GM12878 (cell line): ENCODE results near the gene SEMA4A. TPM values are rescaled to one million over a fixed set of nuclear protein-coding genes. Genes with fewer than 3 reads are reported as not detected.

Experiments used
- BHLHE40 ChIP-seq, 2 experiments: fragments of 450-650 bp in 1 of 2; IDR thresholded peaks; 2 replicates each; pipeline ENCODE4 v1.6.1; 2011 to 2017; ENCODE audit warnings: low read depth in 2 of 2, borderline replicate concordance in 1 of 2, improper control_type of control experiment in 1 of 2, low read length in 1 of 2, mild to moderate bottlenecking in 1 of 2
- CHD1 ChIP-seq: IDR thresholded peaks from 2 replicates; pipeline ENCODE4 v1.6.1; 2012; ENCODE audit warnings: low read depth, low read length, improper control_type of control experiment
- CHD4 ChIP-seq: fragments of 200-600 bp; sonication (generic); IDR thresholded peaks from 2 replicates; pipeline ENCODE4 v1.6.1; 2016; ENCODE audit warnings: mild to moderate bottlenecking
- ETV6 ChIP-seq, 2 experiments: fragments of 450-650 bp in 1 of 2; IDR thresholded peaks in 1 of 2; conservative IDR thresholded peaks in 1 of 2; 2 replicates each; pipeline ENCODE4 v1.6.1; 2014; ENCODE audit warnings: antibody characterized with exemption in 1 of 2, borderline replicate concordance in 1 of 2, low read depth in 1 of 2, mild to moderate bottlenecking in 1 of 2, moderate library complexity in 1 of 2
- FOXM1 ChIP-seq: IDR thresholded peaks from 2 replicates; pipeline ENCODE4 v1.6.1; 2012; ENCODE audit warnings: low read depth, mild to moderate bottlenecking, inconsistent platforms, low read length, moderate library complexity
- IKZF2 ChIP-seq, 2 experiments: fragments of 450-650 bp; IDR thresholded peaks; 2 replicates each; pipeline ENCODE4 v1.6.1; 2017; ENCODE audit warnings: mild to moderate bottlenecking in 2 of 2, moderate library complexity in 2 of 2
- RAD21 ChIP-seq: IDR thresholded peaks from 2 replicates; pipeline ENCODE4 v1.6.1; 2011; ENCODE audit warnings: mild to moderate bottlenecking, low read depth, low read length, moderate library complexity; ENCODE audit not compliant: insufficient read depth
- RB1 ChIP-seq: fragments of 450-650 bp; formaldehyde crosslinking; IDR thresholded peaks from 2 replicates; pipeline ENCODE4 v1.6.1; 2017; ENCODE audit warnings: mild to moderate bottlenecking, borderline replicate concordance
- RFX5 ChIP-seq: IDR thresholded peaks from 2 replicates; pipeline ENCODE4 v1.6.1; 2011; ENCODE audit warnings: low read depth, low read length, improper control_type of control experiment
- SPI1 ChIP-seq: IDR thresholded peaks from 2 replicates; pipeline ENCODE4 v1.6.1; 2011; ENCODE audit warnings: low read depth, mild to moderate bottlenecking, low read length, moderate library complexity, borderline replicate concordance; ENCODE audit not compliant: insufficient read depth
- SUZ12 ChIP-seq: fragments of 200-600 bp; sonication (generic); IDR thresholded peaks from one replicate; pipeline ENCODE4 v1.6.1; 2018; ENCODE audit warnings: antibody characterized with exemption, mild to moderate bottlenecking; ENCODE audit not compliant: unreplicated experiment
- polyA plus RNA-seq, 11 experiments: library from polyadenylated mRNA; depleted of rRNA in 4 of 11; unstranded in 6 of 11; stranded (reverse) in 5 of 11; fragments of >200 nt; fragmentation: Nextera tagmentation in 4 of 11; fragmentation: Illumina TruSeq in 1 of 11; extraction: Ambion mirVana in 4 of 11; extraction: Trizol in 1 of 11; gene quantifications; 1 replicate in 1 of 11; 2 replicates in 10 of 11; pipeline versions ENCODE4 v1.2.1 to v1.2.3, GENCODE V29; 2011 to 2016; ENCODE audit warnings: inconsistent platforms in 2 of 11, missing spikeins in 2 of 11, low read depth in 1 of 11
- total RNA-seq, 4 experiments: library from RNA; depleted of rRNA in 3 of 4; stranded (reverse); fragments of >200 nt in 3 of 4; fragmentation: Illumina TruSeq in 1 of 4; extraction: Trizol in 1 of 4; gene quantifications; 2 replicates each; pipeline versions ENCODE4 v1.2.1 to v1.2.3, GENCODE V29; 2013 to 2021
- TF ChIP-seq, protein P1 (sequence below): IDR thresholded peaks from 2 replicates; pipeline ENCODE4 v1.6.1; 2012; ENCODE audit warnings: low read depth, low read length, improper control_type of control experiment
- TF ChIP-seq, protein P2 (sequence below): fragments of 450-650 bp; IDR thresholded peaks from 2 replicates; pipeline ENCODE4 v1.6.1; 2017; ENCODE audit warnings: mild to moderate bottlenecking, moderate library complexity
- TF ChIP-seq, protein P3 (sequence below): fragments of 450-650 bp; conservative IDR thresholded peaks from 2 replicates; pipeline ENCODE4 v1.6.1; 2017; ENCODE audit warnings: mild to moderate bottlenecking, moderate library complexity
- TF ChIP-seq, protein P4 (sequence below): IDR thresholded peaks from 2 replicates; pipeline ENCODE4 v1.6.1; 2012; ENCODE audit warnings: improper control_type of control experiment, low read depth, low read length; ENCODE audit not compliant: insufficient replicate concordance
- TF ChIP-seq, protein P5 (sequence below): fragments of 450-650 bp; IDR thresholded peaks from 2 replicates; pipeline ENCODE4 v1.6.1; 2016; ENCODE audit warnings: mild to moderate bottlenecking

The SEMA4A gene
- total and polyA plus RNA-seq, 10 of the 15 experiments (the other 5 are each of a cell fraction or from before 2014, with no cell fraction given), result 2.6 to 64.2 (median 32.8) TPM

DNA sequence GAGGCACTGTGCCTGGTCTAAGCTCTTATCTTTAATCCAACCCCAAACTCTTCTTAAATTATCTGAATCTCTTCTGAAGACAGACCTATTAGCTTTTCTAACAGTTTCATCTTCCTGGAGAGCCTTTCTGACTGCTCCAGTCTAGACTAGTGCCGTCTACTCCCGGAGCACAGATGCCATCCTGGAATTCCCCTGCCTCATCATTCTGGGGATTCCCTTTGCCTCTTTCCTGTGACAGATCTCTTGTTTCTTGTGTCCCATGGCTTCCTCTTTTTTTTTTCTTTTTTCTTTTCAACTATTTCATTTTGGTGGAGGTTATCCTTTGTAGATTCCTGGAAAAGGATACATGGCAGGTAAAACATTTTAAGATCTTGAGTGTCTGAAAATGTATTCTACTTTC lies 11.7 kb downstream of the SEMA4A start (continued):
- TF ChIP-seq, protein P1, sequence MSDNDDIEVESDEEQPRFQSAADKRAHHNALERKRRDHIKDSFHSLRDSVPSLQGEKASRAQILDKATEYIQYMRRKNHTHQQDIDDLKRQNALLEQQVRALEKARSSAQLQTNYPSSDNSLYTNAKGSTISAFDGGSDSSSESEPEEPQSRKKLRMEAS, result no peak
- no peak for TF ChIP-seq RB1
- TF ChIP-seq SPI1, result peak; percentile 63; the same call in 1 of the 2 replicates
- no peak for TF ChIP-seq RAD21
- no peak for TF ChIP-seq RFX5
- TF ChIP-seq, protein P2, sequence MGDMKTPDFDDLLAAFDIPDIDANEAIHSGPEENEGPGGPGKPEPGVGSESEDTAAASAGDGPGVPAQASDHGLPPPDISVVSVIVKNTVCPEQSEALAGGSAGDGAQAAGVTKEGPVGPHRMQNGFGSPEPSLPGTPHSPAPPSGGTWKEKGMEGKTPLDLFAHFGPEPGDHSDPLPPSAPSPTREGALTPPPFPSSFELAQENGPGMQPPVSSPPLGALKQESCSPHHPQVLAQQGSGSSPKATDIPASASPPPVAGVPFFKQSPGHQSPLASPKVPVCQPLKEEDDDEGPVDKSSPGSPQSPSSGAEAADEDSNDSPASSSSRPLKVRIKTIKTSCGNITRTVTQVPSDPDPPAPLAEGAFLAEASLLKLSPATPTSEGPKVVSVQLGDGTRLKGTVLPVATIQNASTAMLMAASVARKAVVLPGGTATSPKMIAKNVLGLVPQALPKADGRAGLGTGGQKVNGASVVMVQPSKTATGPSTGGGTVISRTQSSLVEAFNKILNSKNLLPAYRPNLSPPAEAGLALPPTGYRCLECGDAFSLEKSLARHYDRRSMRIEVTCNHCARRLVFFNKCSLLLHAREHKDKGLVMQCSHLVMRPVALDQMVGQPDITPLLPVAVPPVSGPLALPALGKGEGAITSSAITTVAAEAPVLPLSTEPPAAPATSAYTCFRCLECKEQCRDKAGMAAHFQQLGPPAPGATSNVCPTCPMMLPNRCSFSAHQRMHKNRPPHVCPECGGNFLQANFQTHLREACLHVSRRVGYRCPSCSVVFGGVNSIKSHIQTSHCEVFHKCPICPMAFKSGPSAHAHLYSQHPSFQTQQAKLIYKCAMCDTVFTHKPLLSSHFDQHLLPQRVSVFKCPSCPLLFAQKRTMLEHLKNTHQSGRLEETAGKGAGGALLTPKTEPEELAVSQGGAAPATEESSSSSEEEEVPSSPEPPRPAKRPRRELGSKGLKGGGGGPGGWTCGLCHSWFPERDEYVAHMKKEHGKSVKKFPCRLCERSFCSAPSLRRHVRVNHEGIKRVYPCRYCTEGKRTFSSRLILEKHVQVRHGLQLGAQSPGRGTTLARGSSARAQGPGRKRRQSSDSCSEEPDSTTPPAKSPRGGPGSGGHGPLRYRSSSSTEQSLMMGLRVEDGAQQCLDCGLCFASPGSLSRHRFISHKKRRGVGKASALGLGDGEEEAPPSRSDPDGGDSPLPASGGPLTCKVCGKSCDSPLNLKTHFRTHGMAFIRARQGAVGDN, result no peak
- TF ChIP-seq FOXM1, result no peak
- TF ChIP-seq IKZF2 (IDR thresholded peaks at IDR 0.05), result peak in 1 of 2 experiments; percentile 23; a peak in 1 of 4 replicates
- TF ChIP-seq, protein P3, sequence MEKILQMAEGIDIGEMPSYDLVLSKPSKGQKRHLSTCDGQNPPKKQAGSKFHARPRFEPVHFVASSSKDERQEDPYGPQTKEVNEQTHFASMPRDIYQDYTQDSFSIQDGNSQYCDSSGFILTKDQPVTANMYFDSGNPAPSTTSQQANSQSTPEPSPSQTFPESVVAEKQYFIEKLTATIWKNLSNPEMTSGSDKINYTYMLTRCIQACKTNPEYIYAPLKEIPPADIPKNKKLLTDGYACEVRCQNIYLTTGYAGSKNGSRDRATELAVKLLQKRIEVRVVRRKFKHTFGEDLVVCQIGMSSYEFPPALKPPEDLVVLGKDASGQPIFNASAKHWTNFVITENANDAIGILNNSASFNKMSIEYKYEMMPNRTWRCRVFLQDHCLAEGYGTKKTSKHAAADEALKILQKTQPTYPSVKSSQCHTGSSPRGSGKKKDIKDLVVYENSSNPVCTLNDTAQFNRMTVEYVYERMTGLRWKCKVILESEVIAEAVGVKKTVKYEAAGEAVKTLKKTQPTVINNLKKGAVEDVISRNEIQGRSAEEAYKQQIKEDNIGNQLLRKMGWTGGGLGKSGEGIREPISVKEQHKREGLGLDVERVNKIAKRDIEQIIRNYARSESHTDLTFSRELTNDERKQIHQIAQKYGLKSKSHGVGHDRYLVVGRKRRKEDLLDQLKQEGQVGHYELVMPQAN, result no peak
- TF ChIP-seq BHLHE40 (IDR thresholded peaks at IDR 0.05; ENCODE audit: borderline replicate concordance in 1 of 2, low read depth in 2 of 2, low read length in 1 of 2), result no peak
- TF ChIP-seq CHD1, result no peak
- no peak for TF ChIP-seq CHD4
- TF ChIP-seq, protein P4, sequence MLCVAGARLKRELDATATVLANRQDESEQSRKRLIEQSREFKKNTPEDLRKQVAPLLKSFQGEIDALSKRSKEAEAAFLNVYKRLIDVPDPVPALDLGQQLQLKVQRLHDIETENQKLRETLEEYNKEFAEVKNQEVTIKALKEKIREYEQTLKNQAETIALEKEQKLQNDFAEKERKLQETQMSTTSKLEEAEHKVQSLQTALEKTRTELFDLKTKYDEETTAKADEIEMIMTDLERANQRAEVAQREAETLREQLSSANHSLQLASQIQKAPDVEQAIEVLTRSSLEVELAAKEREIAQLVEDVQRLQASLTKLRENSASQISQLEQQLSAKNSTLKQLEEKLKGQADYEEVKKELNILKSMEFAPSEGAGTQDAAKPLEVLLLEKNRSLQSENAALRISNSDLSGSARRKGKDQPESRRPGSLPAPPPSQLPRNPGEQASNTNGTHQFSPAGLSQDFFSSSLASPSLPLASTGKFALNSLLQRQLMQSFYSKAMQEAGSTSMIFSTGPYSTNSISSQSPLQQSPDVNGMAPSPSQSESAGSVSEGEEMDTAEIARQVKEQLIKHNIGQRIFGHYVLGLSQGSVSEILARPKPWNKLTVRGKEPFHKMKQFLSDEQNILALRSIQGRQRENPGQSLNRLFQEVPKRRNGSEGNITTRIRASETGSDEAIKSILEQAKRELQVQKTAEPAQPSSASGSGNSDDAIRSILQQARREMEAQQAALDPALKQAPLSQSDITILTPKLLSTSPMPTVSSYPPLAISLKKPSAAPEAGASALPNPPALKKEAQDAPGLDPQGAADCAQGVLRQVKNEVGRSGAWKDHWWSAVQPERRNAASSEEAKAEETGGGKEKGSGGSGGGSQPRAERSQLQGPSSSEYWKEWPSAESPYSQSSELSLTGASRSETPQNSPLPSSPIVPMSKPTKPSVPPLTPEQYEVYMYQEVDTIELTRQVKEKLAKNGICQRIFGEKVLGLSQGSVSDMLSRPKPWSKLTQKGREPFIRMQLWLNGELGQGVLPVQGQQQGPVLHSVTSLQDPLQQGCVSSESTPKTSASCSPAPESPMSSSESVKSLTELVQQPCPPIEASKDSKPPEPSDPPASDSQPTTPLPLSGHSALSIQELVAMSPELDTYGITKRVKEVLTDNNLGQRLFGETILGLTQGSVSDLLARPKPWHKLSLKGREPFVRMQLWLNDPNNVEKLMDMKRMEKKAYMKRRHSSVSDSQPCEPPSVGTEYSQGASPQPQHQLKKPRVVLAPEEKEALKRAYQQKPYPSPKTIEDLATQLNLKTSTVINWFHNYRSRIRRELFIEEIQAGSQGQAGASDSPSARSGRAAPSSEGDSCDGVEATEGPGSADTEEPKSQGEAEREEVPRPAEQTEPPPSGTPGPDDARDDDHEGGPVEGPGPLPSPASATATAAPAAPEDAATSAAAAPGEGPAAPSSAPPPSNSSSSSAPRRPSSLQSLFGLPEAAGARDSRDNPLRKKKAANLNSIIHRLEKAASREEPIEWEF, result no peak
- TF ChIP-seq, protein P5, sequence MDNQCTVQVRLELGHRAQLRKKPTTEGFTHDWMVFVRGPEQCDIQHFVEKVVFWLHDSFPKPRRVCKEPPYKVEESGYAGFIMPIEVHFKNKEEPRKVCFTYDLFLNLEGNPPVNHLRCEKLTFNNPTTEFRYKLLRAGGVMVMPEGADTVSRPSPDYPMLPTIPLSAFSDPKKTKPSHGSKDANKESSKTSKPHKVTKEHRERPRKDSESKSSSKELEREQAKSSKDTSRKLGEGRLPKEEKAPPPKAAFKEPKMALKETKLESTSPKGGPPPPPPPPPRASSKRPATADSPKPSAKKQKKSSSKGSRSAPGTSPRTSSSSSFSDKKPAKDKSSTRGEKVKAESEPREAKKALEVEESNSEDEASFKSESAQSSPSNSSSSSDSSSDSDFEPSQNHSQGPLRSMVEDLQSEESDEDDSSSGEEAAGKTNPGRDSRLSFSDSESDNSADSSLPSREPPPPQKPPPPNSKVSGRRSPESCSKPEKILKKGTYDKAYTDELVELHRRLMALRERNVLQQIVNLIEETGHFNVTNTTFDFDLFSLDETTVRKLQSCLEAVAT, result 0 out of 2 replicates have a peak, but pooled peaks have one; percentile 23
- TF ChIP-seq SUZ12, result no peak
- TF ChIP-seq ETV6 (conservative IDR thresholded peaks at IDR 0.05 in 1 of 2, IDR thresholded peaks at IDR 0.05 in 1 of 2; ENCODE audit: borderline replicate concordance in 1 of 2, low read depth in 1 of 2), result no peak
